Transverse colon (tissue), 4 donors: ENCODE results near the gene APBB2. TPM values are rescaled to one million over a fixed set of nuclear protein-coding genes. Genes with fewer than 3 reads are reported as not detected.
A peak's percentile ranks its signal among the peaks of the same experiment; 100 is the strongest.

Experiments used
- DNase-seq: peaks from one replicate; pipeline ENCODE4 v3.0.0-alpha.2; 2019
- H3K27ac ChIP-seq, 4 donors: fragments of 200-600 bp; sonication (generic); 2 replicates each; pipeline ENCODE4 v1.5.1; 2016 to 2018; ENCODE audit warnings: inconsistent platforms in 4 of 4
- H3K27me3 ChIP-seq: fragments of 200-600 bp; sonication (generic); 2 replicates; pipeline ENCODE4 v1.5.1; 2017; ENCODE audit warnings: inconsistent platforms
- H3K36me3 ChIP-seq, 4 donors: fragments of 200-600 bp; sonication (generic); 2 replicates each; pipeline ENCODE4 v1.5.1; 2017 to 2019; ENCODE audit warnings: inconsistent platforms in 4 of 4
- H3K4me1 ChIP-seq, 4 donors: fragments of 200-600 bp; sonication (generic); 2 replicates each; pipeline ENCODE4 v1.5.1; 2017 to 2020; ENCODE audit warnings: inconsistent platforms in 4 of 4
- H3K4me3 ChIP-seq, 4 donors: fragments of 200-600 bp; sonication (generic); 1 replicate in 1 of 4; 2 replicates in 3 of 4; pipeline versions ENCODE4 v1.5.1 to v1.6.1; 2017 to 2019; ENCODE audit warnings: inconsistent platforms in 4 of 4
- H3K9me3 ChIP-seq, 2 donors: fragments of 200-600 bp; sonication (generic); 2 replicates each; pipeline ENCODE4 v1.5.1; 2017 to 2019; ENCODE audit warnings: inconsistent platforms in 2 of 2
- EP300 ChIP-seq: sonication (generic); formaldehyde crosslinking; IDR thresholded peaks from one replicate; pipeline ENCODE4 v1.6.1; 2017; ENCODE audit warnings: antibody characterized with exemption, low read depth
- POLR2A ChIP-seq: fragments of 450-650 bp; IDR thresholded peaks from one replicate; pipeline ENCODE4 v1.6.1; 2016; ENCODE audit warnings: antibody characterized with exemption, mild to moderate bottlenecking, moderate library complexity
- POLR2AphosphoS5 ChIP-seq, 3 donors: sonication (generic); formaldehyde crosslinking; IDR thresholded peaks; one replicate each; pipeline ENCODE4 v1.6.1; 2016; ENCODE audit warnings: antibody characterized with exemption in 3 of 3
- WGBS, 2 donors: methylation state at CpG; one replicate each; pipeline ENCODE4 v1.1.5; 2018; ENCODE audit warnings: low coverage in 1 of 2; 5-methylcytosine and 5-hydroxymethylcytosine counted together
- in situ Hi-C, 4 donors: fragments of 200-750 bp; cut with MboI; loops; one replicate each; pipeline versions ENCODE4 v1.15.0 to v1.15.1; 2017; ENCODE audit warnings: low sequenced_read_pairs in 3 of 4, low pct_ligation_motif_present in 1 of 4, low pct_unique_long_range_greater_than_20kb in 1 of 4
- intact Hi-C: fragments of 100-400 bp; cut with DNase I; formaldehyde crosslinking; loops from one replicate; pipeline ENCODE4 v1.15.1; 2023; ENCODE audit warnings: low total_unique reads
- total RNA-seq, 4 donors: library from RNA; depleted of rRNA; stranded (reverse); fragments of >200 nt; gene quantifications; one replicate each; pipeline ENCODE4 v1.1.0, GENCODE V29; 2016
- TF ChIP-seq, protein P1 (sequence below), 5 experiments: fragments of 200-600 bp in 3 of 5; fragments of 450-650 bp in 2 of 5; sonication (generic) in 3 of 5; IDR thresholded peaks; 1 replicate in 2 of 5; 2 replicates in 3 of 5; pipeline ENCODE4 v1.5.1; 2016 to 2017; ENCODE audit warnings: antibody characterized with exemption in 5 of 5, inconsistent platforms in 3 of 5, mild to moderate bottlenecking in 2 of 5, moderate library complexity in 1 of 5

The APBB2 gene
- total RNA-seq, 4 donors from 2014 or later, result 37.1 to 138 (median 90.1) TPM

DNA sequence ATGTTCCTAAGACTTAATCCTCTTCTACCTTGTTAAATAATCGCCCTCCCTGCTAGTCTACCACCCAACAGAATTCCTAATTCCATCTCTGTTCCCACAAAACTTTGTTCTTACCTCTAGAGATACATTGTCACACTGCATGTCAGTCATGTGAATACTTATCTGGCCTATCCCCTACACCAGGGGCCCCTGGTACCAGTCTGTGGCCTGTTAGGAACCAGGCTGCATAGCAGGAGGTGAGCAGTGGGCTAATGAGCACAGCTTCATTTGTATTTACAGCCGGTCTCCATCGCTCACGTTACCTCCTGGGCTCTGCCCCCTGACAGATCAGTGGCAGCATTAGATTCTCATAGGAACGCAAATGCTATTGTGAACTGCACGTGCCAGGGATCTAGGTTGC is 73.9 kb downstream of the APBB2 start:
- Histone ChIP-seq H3K27ac (peak overlapping the region in 1 of 4 donors; percentile 1), H3K9me3 (no peaks in the 10 kb centered on the region), H3K36me3 (no peaks in the 10 kb centered on the region), H3K4me1 (peaks cover 18 to 53% (median 34%) of the 10 kb centered on the region in 4 donors), H3K27me3 (no peaks in the 10 kb centered on the region), H3K4me3 (no peak overlapping the region)
- WGBS, 2 donors, result 86 to 90% methylated on average over 4 to 6 of the region's 6 CpGs
- intact Hi-C loops, result loop anchor here (5.0 kb wide), 1 partner anchor 77 kb away; no protein-coding TSS in a partner anchor
- TF ChIP-seq POLR2A (no peak), EP300 (no peak), POLR2AphosphoS5 (IDR thresholded peaks at IDR 0.05) (no peak)
- TF ChIP-seq, protein P1, sequence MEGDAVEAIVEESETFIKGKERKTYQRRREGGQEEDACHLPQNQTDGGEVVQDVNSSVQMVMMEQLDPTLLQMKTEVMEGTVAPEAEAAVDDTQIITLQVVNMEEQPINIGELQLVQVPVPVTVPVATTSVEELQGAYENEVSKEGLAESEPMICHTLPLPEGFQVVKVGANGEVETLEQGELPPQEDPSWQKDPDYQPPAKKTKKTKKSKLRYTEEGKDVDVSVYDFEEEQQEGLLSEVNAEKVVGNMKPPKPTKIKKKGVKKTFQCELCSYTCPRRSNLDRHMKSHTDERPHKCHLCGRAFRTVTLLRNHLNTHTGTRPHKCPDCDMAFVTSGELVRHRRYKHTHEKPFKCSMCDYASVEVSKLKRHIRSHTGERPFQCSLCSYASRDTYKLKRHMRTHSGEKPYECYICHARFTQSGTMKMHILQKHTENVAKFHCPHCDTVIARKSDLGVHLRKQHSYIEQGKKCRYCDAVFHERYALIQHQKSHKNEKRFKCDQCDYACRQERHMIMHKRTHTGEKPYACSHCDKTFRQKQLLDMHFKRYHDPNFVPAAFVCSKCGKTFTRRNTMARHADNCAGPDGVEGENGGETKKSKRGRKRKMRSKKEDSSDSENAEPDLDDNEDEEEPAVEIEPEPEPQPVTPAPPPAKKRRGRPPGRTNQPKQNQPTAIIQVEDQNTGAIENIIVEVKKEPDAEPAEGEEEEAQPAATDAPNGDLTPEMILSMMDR (IDR thresholded peaks at IDR 0.05), result no peak
- in situ Hi-C loops, result no loop called here
- DNase-seq, result no peak

DNA sequence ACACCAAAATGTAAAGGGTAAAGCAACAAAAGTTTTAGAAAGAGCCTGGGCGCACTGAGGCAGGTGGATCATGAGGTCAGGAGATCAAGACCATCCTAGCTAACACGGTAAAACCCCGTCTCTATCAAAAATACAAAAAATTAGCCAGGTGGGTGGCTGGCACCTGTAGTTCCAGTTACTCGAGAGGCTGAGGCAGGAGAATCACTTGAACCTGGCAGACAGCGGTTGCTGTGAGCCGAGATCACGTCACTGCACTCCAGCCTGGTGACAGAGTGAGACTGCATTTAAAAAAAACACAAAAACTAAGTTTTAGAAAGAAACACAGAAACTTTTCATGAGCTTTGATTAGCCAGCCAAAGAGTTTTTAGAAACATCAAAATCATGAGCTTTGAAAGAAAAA is 76.5 kb downstream of the APBB2 start:
- DNase-seq, result no peak
- no peaks in the 10 kb centered on the region for H3K36me3 ChIP-seq
- 93 to 96% methylated on average over 3 to 7 of the region's 7 CpGs for WGBS, 2 donors

DNA sequence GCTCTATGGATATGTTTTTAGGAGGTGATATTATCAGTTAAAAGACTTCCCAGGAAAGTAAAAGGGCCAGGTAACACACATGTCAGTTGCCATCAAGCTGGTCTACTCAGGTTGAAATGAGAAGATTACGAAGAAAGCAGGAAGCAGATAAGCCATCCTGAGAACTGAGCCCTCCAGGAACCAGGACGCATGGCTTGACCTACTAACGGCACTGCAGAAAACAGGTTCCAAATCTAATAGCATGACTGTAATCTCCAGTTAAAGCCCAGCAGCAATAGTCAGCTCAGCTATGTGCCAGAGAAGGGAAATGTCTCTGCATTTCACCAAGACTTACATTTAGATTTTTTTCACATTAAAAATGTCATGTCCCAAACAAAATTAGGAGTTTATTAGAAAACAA is 77.9 kb downstream of the APBB2 start:
- TF ChIP-seq, protein P1 (IDR thresholded peaks at IDR 0.05), result no peak
- TF ChIP-seq EP300, result no peak
- TF ChIP-seq POLR2A, result no peak
- TF ChIP-seq POLR2AphosphoS5 (IDR thresholded peaks at IDR 0.05), result no peak
- DNase-seq, result no peak
- Histone ChIP-seq H3K27me3 (no peaks in the 10 kb centered on the region), H3K27ac (peak overlapping the region in 2 of 4 donors; percentile 26 to 48), H3K9me3 (no peaks in the 10 kb centered on the region), H3K4me1 (peaks cover 8 to 52% (median 29%) of the 10 kb centered on the region in 4 donors), H3K36me3 (no peaks in the 10 kb centered on the region), H3K4me3 (no peak overlapping the region)
- in situ Hi-C loops (no loop called here), intact Hi-C loops (no loop called here)
- WGBS, 2 donors, result 59% methylated on average over 3 of the region's 3 CpGs; no CpG with 5 or more reads in 1 of the 2 donors

More for the DNA sequence above, 76.5 kb downstream of the APBB2 start:
- intact Hi-C loops, result no loop called here
- Histone ChIP-seq H3K4me3 (no peak overlapping the region), H3K27ac (no peak overlapping the region), H3K9me3 (no peaks in the 10 kb centered on the region), H3K4me1 (peaks cover 12 to 53% (median 37%) of the 10 kb centered on the region in 4 donors), H3K27me3 (no peaks in the 10 kb centered on the region)
- in situ Hi-C loops, result no loop called here
- no peak for TF ChIP-seq POLR2AphosphoS5 (IDR thresholded peaks at IDR 0.05)
- TF ChIP-seq EP300, result no peak
- TF ChIP-seq, protein P1 (IDR thresholded peaks at IDR 0.05), result no peak
- no peak for TF ChIP-seq POLR2A

DNA sequence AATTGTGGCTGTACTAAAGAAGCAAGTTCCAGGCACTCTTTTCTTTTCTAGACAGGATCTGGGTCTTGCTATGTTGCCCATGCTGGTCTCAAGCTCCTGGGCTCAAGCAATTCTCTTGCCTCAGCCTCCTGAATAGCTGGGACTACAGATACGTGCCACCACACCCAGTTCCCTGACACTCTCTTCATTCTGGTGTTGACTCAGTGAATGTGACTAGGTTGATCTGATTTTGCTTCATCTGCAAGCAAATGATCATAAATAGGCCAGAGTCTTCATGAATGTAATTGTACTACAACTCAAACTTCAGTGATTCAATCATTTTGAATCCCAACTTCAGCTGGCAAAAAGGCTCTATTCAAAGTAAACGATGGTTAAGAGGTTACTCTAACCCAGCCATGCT is 78.5 kb downstream of the APBB2 start:
- Histone ChIP-seq H3K4me1 (peaks cover 8 to 53% (median 29%) of the 10 kb centered on the region in 4 donors), H3K27me3 (no peaks in the 10 kb centered on the region), H3K9me3 (no peaks in the 10 kb centered on the region), H3K36me3 (no peaks in the 10 kb centered on the region), H3K4me3 (no peak overlapping the region), H3K27ac (peak overlapping the region in 2 of 4 donors; percentile 26 to 48)
- DNase-seq, result no peak
- 22 to 27% methylated on average over 1 to 2 of the region's 2 CpGs for WGBS, 2 donors
- in situ Hi-C loops, result no loop called here
- intact Hi-C loops, result no loop called here
- TF ChIP-seq POLR2AphosphoS5 (IDR thresholded peaks at IDR 0.05) (no peak), POLR2A (no peak), EP300 (no peak)
- TF ChIP-seq, protein P1 (IDR thresholded peaks at IDR 0.05), result no peak
